Measurements from ENCODE around the gene ZFR.

ZFR gene

GRCh38 chr5:32343058-32343672, 101.4 kb downstream of the ZFR start:
- H3K27ac ChIP-seq: no peak overlapping the region
- TF ChIP-seq, protein P1, sequence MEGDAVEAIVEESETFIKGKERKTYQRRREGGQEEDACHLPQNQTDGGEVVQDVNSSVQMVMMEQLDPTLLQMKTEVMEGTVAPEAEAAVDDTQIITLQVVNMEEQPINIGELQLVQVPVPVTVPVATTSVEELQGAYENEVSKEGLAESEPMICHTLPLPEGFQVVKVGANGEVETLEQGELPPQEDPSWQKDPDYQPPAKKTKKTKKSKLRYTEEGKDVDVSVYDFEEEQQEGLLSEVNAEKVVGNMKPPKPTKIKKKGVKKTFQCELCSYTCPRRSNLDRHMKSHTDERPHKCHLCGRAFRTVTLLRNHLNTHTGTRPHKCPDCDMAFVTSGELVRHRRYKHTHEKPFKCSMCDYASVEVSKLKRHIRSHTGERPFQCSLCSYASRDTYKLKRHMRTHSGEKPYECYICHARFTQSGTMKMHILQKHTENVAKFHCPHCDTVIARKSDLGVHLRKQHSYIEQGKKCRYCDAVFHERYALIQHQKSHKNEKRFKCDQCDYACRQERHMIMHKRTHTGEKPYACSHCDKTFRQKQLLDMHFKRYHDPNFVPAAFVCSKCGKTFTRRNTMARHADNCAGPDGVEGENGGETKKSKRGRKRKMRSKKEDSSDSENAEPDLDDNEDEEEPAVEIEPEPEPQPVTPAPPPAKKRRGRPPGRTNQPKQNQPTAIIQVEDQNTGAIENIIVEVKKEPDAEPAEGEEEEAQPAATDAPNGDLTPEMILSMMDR (IDR thresholded peaks at IDR 0.05): no peak
- no peak for TF ChIP-seq ZFX (IDR thresholded peaks at IDR 0.05; ENCODE audit: borderline replicate concordance)

GRCh38 chr5:32342656-32343055, 101.9 kb downstream of the ZFR start:
- TF ChIP-seq, protein P1 (IDR thresholded peaks at IDR 0.05): no peak
- TF ChIP-seq ZFX (IDR thresholded peaks at IDR 0.05; ENCODE audit: borderline replicate concordance): no peak
- H3K27ac ChIP-seq: no peak overlapping the region

DNA sequence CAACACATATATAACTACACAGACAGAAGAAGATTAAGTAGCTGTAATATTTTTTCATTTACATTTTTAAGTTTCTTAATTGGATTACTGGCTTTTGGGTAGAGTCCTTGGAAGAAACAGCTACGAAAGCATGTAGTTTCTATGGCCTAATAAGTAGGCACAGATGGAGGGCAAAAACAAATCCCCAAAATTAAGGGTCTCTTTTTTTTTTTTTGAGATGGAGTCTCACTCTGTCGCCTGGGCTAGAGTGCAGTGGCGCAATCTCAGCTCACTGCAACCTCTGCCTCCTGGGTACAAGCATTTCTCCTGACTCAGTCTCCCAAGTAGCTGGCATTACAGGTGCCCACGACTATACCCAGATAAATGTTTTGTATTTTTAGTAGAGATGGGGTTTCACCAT, 104.7 kb downstream of the ZFR start:
- TF ChIP-seq, protein P1 (IDR thresholded peaks at IDR 0.05): no peak
- TF ChIP-seq ZFX (IDR thresholded peaks at IDR 0.05; ENCODE audit: borderline replicate concordance): no peak
- no peak overlapping the region for H3K27ac ChIP-seq

DNA sequence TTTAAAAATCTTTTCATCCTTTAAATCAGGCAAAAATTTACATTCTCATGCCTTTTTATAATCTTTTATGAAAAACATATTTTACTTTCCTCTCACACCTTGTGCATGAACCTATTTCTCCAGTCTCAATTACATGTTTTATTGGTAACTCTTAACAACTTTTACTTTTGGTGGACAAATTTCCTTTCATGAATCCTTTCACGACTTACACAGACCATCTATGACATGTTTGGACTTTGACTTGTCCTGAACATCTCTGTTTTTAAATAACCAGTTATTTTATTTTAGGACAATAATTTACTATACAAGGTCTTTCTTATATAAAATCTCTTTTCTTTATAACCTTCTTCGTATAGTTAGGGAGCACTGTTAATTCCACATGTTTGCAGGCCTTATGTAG, 105.3 kb downstream of the ZFR start:
- TF ChIP-seq ZFX (IDR thresholded peaks at IDR 0.05; ENCODE audit: borderline replicate concordance): no peak
- TF ChIP-seq, protein P1 (IDR thresholded peaks at IDR 0.05): no peak

DNA sequence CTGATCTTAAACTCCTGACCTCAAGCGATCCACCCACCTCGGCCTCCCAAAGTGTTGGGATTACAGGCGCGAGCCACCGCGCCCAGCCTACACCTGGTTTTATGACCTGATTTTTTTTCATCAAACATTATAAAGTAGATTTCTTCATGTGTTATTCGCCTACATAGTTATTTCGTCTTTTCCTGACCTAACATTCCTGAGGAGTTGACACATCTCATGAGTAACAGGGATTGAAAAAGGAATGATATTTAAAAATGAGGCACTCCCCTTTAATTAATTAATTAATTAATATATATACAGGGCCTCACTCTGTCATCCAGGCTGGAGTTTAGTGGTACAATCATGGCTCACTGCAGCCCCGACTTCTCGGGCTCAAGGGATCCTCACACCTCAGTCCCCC, 111.6 kb downstream of the ZFR start:
- no peak for TF ChIP-seq ZFX (IDR thresholded peaks at IDR 0.05; ENCODE audit: borderline replicate concordance)
- TF ChIP-seq, protein P1 (IDR thresholded peaks at IDR 0.05): no peak
- H3K27ac ChIP-seq: no peak overlapping the region

More for the DNA sequence above, 105.3 kb downstream of the ZFR start:
- no peak overlapping the region for H3K27ac ChIP-seq

DNA sequence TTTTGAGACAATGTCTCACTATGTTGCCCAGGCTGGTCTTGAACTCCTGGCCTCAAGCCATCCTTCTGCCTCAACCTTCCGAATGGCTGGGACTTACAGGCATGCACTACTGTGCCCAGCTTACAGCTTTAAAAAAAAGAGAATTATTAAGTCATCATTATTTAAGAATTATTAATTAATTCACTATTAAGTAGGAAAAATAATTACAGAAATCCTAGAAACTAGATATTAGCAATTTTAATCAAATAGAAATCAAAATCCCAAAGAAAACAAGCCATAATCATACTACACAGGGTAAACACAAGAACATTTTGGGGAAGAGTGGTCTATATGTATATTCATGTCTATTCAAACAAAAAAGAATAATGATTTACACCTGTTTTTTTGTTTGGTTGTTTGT, 112.2 kb downstream of the ZFR start:
- TF ChIP-seq, protein P1 (IDR thresholded peaks at IDR 0.05): no peak
- no peak for TF ChIP-seq ZFX (IDR thresholded peaks at IDR 0.05; ENCODE audit: borderline replicate concordance)
- H3K27ac ChIP-seq: peak overlapping the region; percentile 81

GRCh38 chr5:32331935-32332274, 112.6 kb downstream of the ZFR start:
- no peak for TF ChIP-seq ZFX (IDR thresholded peaks at IDR 0.05; ENCODE audit: borderline replicate concordance)
- TF ChIP-seq, protein P1 (IDR thresholded peaks at IDR 0.05): no peak
- H3K27ac ChIP-seq: peak overlapping the region; percentile 81

All from 22Rv1 (cell line).